ENCODE measurements around the gene TXNL1.

TXNL1 gene

GRCh38 chr18:56632070-56633022, 6.0 kb downstream of the TXNL1 start:
- H3K9me3 ChIP-seq (ENCODE audit: insufficient read depth, low read length): no peaks in the 10 kb centered on the region
- no peak overlapping the region for H3K4me3 ChIP-seq (ENCODE audit: insufficient read length, low read depth)
- DNase-seq (ENCODE audit: low read depth, low spot score): no peak
- peaks cover 16% of the 10 kb centered on the region for H3K36me3 ChIP-seq (ENCODE audit: insufficient read depth, insufficient read length, low read length)
- H3K9ac ChIP-seq (ENCODE audit: insufficient read length, low read depth): no peak overlapping the region
- no peaks in the 10 kb centered on the region for H3K27me3 ChIP-seq (ENCODE audit: insufficient read depth, insufficient read length)
- no peak for TF ChIP-seq SUZ12 (IDR thresholded peaks at IDR 0.05; ENCODE audit: extremely low read depth, insufficient read depth, insufficient read length)
- no peak for TF ChIP-seq YY1 (IDR thresholded peaks at IDR 0.05; ENCODE audit: insufficient read depth, insufficient read length)
- TF ChIP-seq ZNF274 (IDR thresholded peaks at IDR 0.05; ENCODE audit: low read depth, low read length): no peak
- H3K4me1 ChIP-seq (ENCODE audit: insufficient read depth, insufficient read length): no peaks in the 10 kb centered on the region

GRCh38 chr18:56627991-56628390, 10.4 kb downstream of the TXNL1 start:
- TF ChIP-seq ZNF274 (IDR thresholded peaks at IDR 0.05; ENCODE audit: low read depth, low read length): no peak
- TF ChIP-seq SUZ12 (IDR thresholded peaks at IDR 0.05; ENCODE audit: extremely low read depth, insufficient read depth, insufficient read length): no peak
- no peak for TF ChIP-seq YY1 (IDR thresholded peaks at IDR 0.05; ENCODE audit: insufficient read depth, insufficient read length)
- no peak for DNase-seq (ENCODE audit: low read depth, low spot score)
- no peak overlapping the region for H3K4me3 ChIP-seq (ENCODE audit: insufficient read length, low read depth)
- no peaks in the 10 kb centered on the region for H3K4me1 ChIP-seq (ENCODE audit: insufficient read depth, insufficient read length)
- no peaks in the 10 kb centered on the region for H3K27me3 ChIP-seq (ENCODE audit: insufficient read depth, insufficient read length)
- no peak overlapping the region for H3K9ac ChIP-seq (ENCODE audit: insufficient read length, low read depth)
- H3K9me3 ChIP-seq (ENCODE audit: insufficient read depth, low read length): no peaks in the 10 kb centered on the region
- peaks cover 15% of the 10 kb centered on the region for H3K36me3 ChIP-seq (ENCODE audit: insufficient read depth, insufficient read length, low read length)

- no peaks in the 10 kb centered on the region for H3K27me3 ChIP-seq (ENCODE audit: insufficient read depth, insufficient read length)
- peaks cover 63% of the 10 kb centered on the region for H3K36me3 ChIP-seq (ENCODE audit: insufficient read depth, insufficient read length, low read length)
- H3K9ac ChIP-seq (ENCODE audit: insufficient read length, low read depth): no peak overlapping the region
- H3K4me3 ChIP-seq (ENCODE audit: insufficient read length, low read depth): no peak overlapping the region
- no peaks in the 10 kb centered on the region for H3K4me1 ChIP-seq (ENCODE audit: insufficient read depth, insufficient read length)
- H3K9me3 ChIP-seq (ENCODE audit: insufficient read depth, low read length): no peaks in the 10 kb centered on the region
- TF ChIP-seq ZNF274 (IDR thresholded peaks at IDR 0.05; ENCODE audit: low read depth, low read length) (no peak), YY1 (IDR thresholded peaks at IDR 0.05; ENCODE audit: insufficient read depth, insufficient read length) (no peak), SUZ12 (IDR thresholded peaks at IDR 0.05; ENCODE audit: extremely low read depth, insufficient read depth, insufficient read length) (no peak)
- no peak for DNase-seq (ENCODE audit: low read depth, low spot score)
Observed at GRCh38 chr18:56615738-56616520, 22.5 kb downstream of the TXNL1 start.

GRCh38 chr18:56606618-56607017, 31.8 kb downstream of the TXNL1 start:
- Histone ChIP-seq H3K9ac (ENCODE audit: insufficient read length, low read depth) (no peak overlapping the region), H3K4me1 (ENCODE audit: insufficient read depth, insufficient read length) (no peaks in the 10 kb centered on the region), H3K9me3 (ENCODE audit: insufficient read depth, low read length) (no peaks in the 10 kb centered on the region), H3K27me3 (ENCODE audit: insufficient read depth, insufficient read length) (no peaks in the 10 kb centered on the region), H3K4me3 (ENCODE audit: insufficient read length, low read depth) (no peak overlapping the region), H3K36me3 (ENCODE audit: insufficient read depth, insufficient read length, low read length) (peaks cover 51% of the 10 kb centered on the region)
- TF ChIP-seq SUZ12 (IDR thresholded peaks at IDR 0.05; ENCODE audit: extremely low read depth, insufficient read depth, insufficient read length) (no peak), YY1 (IDR thresholded peaks at IDR 0.05; ENCODE audit: insufficient read depth, insufficient read length) (no peak)
- no peak for DNase-seq (ENCODE audit: low read depth, low spot score)

DNA sequence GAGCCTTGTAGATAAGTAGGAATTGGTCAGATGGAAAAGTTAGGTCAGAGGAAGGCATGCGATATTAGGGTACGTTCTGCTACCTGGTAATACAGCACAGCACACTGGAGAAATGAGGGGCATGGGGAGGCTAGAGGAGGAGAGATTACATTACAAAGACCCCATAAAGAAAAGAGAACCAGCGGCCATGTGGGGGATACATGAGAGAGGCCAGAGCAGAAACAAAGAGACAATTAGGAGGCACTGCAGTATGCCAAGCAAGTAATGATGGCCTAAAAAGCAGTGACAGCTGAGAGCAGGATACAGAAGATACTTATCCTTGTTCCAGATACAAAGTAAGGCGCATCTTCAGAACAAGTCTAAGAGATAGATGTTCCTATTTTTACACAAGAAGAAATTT, 40.0 kb downstream of the TXNL1 start:
- H3K4me1 ChIP-seq (ENCODE audit: insufficient read depth, insufficient read length): no peaks in the 10 kb centered on the region
- no peaks in the 10 kb centered on the region for H3K27me3 ChIP-seq (ENCODE audit: insufficient read depth, insufficient read length)
- DNase-seq (ENCODE audit: low read depth, low spot score): no peak
- no peak for TF ChIP-seq YY1 (IDR thresholded peaks at IDR 0.05; ENCODE audit: insufficient read depth, insufficient read length)
- TF ChIP-seq ZNF274 (IDR thresholded peaks at IDR 0.05; ENCODE audit: low read depth, low read length): no peak
- TF ChIP-seq SUZ12 (IDR thresholded peaks at IDR 0.05; ENCODE audit: extremely low read depth, insufficient read depth, insufficient read length): no peak
- no peaks in the 10 kb centered on the region for H3K9me3 ChIP-seq (ENCODE audit: insufficient read depth, low read length)
- no peak overlapping the region for H3K4me3 ChIP-seq (ENCODE audit: insufficient read length, low read depth)
- peaks cover 9% of the 10 kb centered on the region for H3K36me3 ChIP-seq (ENCODE audit: insufficient read depth, insufficient read length, low read length)
- H3K9ac ChIP-seq (ENCODE audit: insufficient read length, low read depth): no peak overlapping the region

GRCh38 chr18:56593906-56594305, 44.5 kb downstream of the TXNL1 start:
- Histone ChIP-seq H3K36me3 (ENCODE audit: insufficient read depth, insufficient read length, low read length) (no peaks in the 10 kb centered on the region), H3K9me3 (ENCODE audit: insufficient read depth, low read length) (no peaks in the 10 kb centered on the region; the same call in 1 of the 2 replicates), H3K4me3 (ENCODE audit: insufficient read length, low read depth) (no peak overlapping the region), H3K9ac (ENCODE audit: insufficient read length, low read depth) (no peak overlapping the region), H3K4me1 (ENCODE audit: insufficient read depth, insufficient read length) (no peaks in the 10 kb centered on the region), H3K27me3 (ENCODE audit: insufficient read depth, insufficient read length) (no peaks in the 10 kb centered on the region)
- no peak for TF ChIP-seq SUZ12 (IDR thresholded peaks at IDR 0.05; ENCODE audit: extremely low read depth, insufficient read depth, insufficient read length)
- TF ChIP-seq ZNF274 (IDR thresholded peaks at IDR 0.05; ENCODE audit: low read depth, low read length): no peak
- TF ChIP-seq YY1 (IDR thresholded peaks at IDR 0.05; ENCODE audit: insufficient read depth, insufficient read length): no peak
- DNase-seq (ENCODE audit: low read depth, low spot score): no peak

GRCh38 chr18:56580026-56580425, 58.4 kb downstream of the TXNL1 start:
- no peak for DNase-seq (ENCODE audit: low read depth, low spot score)
- H3K9me3 ChIP-seq (ENCODE audit: insufficient read depth, low read length): no peaks in the 10 kb centered on the region
- H3K36me3 ChIP-seq (ENCODE audit: insufficient read depth, insufficient read length, low read length): no peaks in the 10 kb centered on the region
- H3K27me3 ChIP-seq (ENCODE audit: insufficient read depth, insufficient read length): no peaks in the 10 kb centered on the region
- no peaks in the 10 kb centered on the region for H3K4me1 ChIP-seq (ENCODE audit: insufficient read depth, insufficient read length)
- no peak overlapping the region for H3K4me3 ChIP-seq (ENCODE audit: insufficient read length, low read depth)
- TF ChIP-seq YY1 (IDR thresholded peaks at IDR 0.05; ENCODE audit: insufficient read depth, insufficient read length) (no peak), SUZ12 (IDR thresholded peaks at IDR 0.05; ENCODE audit: extremely low read depth, insufficient read depth, insufficient read length) (no peak), ZNF274 (IDR thresholded peaks at IDR 0.05; ENCODE audit: low read depth, low read length) (no peak)
- H3K9ac ChIP-seq (ENCODE audit: insufficient read length, low read depth): no peak overlapping the region
